PC-9 (cell line): ENCODE data around the gene FALEC. TPM values are rescaled to one million over a fixed set of nuclear protein-coding genes. Genes with fewer than 3 reads are reported as not detected.

ENCODE experiments used
- BruUV-seq: library from RNA; stranded (reverse); fragments of 400-500 nt; replicated peaks from 2 replicates; lab custom pipeline; 2021; lab: Mats Ljungman, UMichigan
- CTCF ChIA-PET: fragments of 300-600 bp; sonication (Branson Sonifier 250); formaldehyde crosslinking; loops from one replicate; lab custom pipeline; 2022; ENCODE audit warnings: antibody characterized with exemption; lab: Charles Lee
- POLR2A ChIA-PET: fragments of 300-600 bp; sonication (Branson Sonifier 250); formaldehyde crosslinking; loops from one replicate; lab custom pipeline; 2022; ENCODE audit warnings: antibody characterized with exemption; ENCODE audit not compliant: unreplicated experiment; lab: Charles Lee
- DNase-seq, 2 experiments: peaks; one replicate each; pipeline versions ENCODE4 v3.0.0 to v3.0.0-alpha.2; 2015 to 2022; ENCODE audit warnings: mixed read lengths in 1 of 2
- H2AFZ ChIP-seq: fragments of 200-600 bp; sonication (generic); 2 replicates; pipeline ENCODE4 v1.8.1; 2017; ENCODE audit warnings: antibody characterized with exemption
- H3F3A ChIP-seq: fragments of 200-600 bp; sonication (generic); 2 replicates; pipeline ENCODE4 v1.8.1; 2017; ENCODE audit warnings: antibody characterized with exemption, mild to moderate bottlenecking, low read depth; ENCODE audit not compliant: insufficient read depth
- H3K27ac ChIP-seq: fragments of 200-600 bp; sonication (generic); 2 replicates; pipeline ENCODE4 v1.6.1; 2016; ENCODE audit warnings: mixed run types
- H3K27me3 ChIP-seq: fragments of 200-600 bp; sonication (generic); 2 replicates; pipeline ENCODE4 v1.6.1; 2016; ENCODE audit warnings: low read depth, mixed run types; ENCODE audit not compliant: insufficient read depth
- H3K36me3 ChIP-seq: fragments of 200-600 bp; sonication (generic); 2 replicates; pipeline ENCODE4 v1.6.1; 2016; ENCODE audit warnings: low read depth, mixed run types
- H3K4me1 ChIP-seq: fragments of 200-600 bp; sonication (generic); replicated peaks from 2 replicates; pipeline ENCODE4 v1.6.1; 2016; ENCODE audit warnings: mixed run types; ENCODE audit not compliant: insufficient read depth
- H3K4me2 ChIP-seq: fragments of 200-600 bp; sonication (generic); 2 replicates; pipeline ENCODE4 v1.6.1; 2017; ENCODE audit warnings: mixed run types
- H3K4me3 ChIP-seq: fragments of 200-600 bp; sonication (generic); 2 replicates; pipeline ENCODE4 v1.6.1; 2016; ENCODE audit warnings: mixed run types
- H3K79me2 ChIP-seq: fragments of 200-600 bp; sonication (generic); 2 replicates; pipeline ENCODE4 v1.6.1; 2017; ENCODE audit warnings: low read depth, mixed run types
- H3K9me2 ChIP-seq: fragments of 200-600 bp; sonication (generic); 2 replicates; pipeline ENCODE4 v1.8.1; 2017; ENCODE audit warnings: mild to moderate bottlenecking; ENCODE audit not compliant: insufficient read depth
- H3K9me3 ChIP-seq: fragments of 200-600 bp; sonication (generic); 2 replicates; pipeline ENCODE4 v1.8.1; 2016; ENCODE audit warnings: low read depth; ENCODE audit not compliant: insufficient read depth
- H4K20me1 ChIP-seq: fragments of 200-600 bp; sonication (generic); 2 replicates; pipeline ENCODE4 v1.8.1; 2017; ENCODE audit not compliant: insufficient read depth
- EZH2 ChIP-seq: fragments of 200-600 bp; sonication (generic); IDR thresholded peaks from 2 replicates; pipeline ENCODE4 v1.8.0; 2017; ENCODE audit warnings: antibody characterized with exemption, low read depth
- intact Hi-C: fragments of 100-400 bp; cut with micrococcal nuclease; formaldehyde crosslinking; loops from one replicate; pipeline ENCODE4 v1.10.0; 2022; ENCODE audit not compliant: unreplicated experiment
- total RNA-seq: library from RNA; stranded (reverse); gene quantifications from 2 replicates; pipeline ENCODE4 v1.2.3, GENCODE V29; 2021
- TF ChIP-seq, protein P1 (sequence below): fragments of 200-600 bp; sonication (generic); conservative IDR thresholded peaks from 2 replicates; pipeline ENCODE4 v1.6.1; 2017; ENCODE audit warnings: mixed run types, antibody characterized with exemption, mild to moderate bottlenecking, moderate library complexity

Gene FALEC
- total RNA-seq, 1 experiment from 2014 or later = 0.94 TPM

GRCh38 chr1:150516616-150517015, 1.1 kb downstream of the FALEC start:
- no peaks in the 10 kb centered on the region for H3K36me3 ChIP-seq
- no peaks in the 10 kb centered on the region for H4K20me1 ChIP-seq
- peaks cover 9% of the 10 kb centered on the region for H3F3A ChIP-seq
- H3K27me3 ChIP-seq = no peaks in the 10 kb centered on the region
- no peak overlapping the region for H3K27ac ChIP-seq
- ChIA-PET POLR2A (interaction anchor here (0.6 to 1.3 kb wide), 4 partner anchors 9 to 322 kb away, joined by 3 to 29 read pairs (median 8); partner anchors contain the start of gene ECM1), CTCF (interaction anchor here (0.6 to 1.1 kb wide), 4 partner anchors 13 to 265 kb away, joined by 3 to 6 read pairs (median 6); no protein-coding TSS in a partner anchor)
- H3K4me2 ChIP-seq = peak overlapping the region; percentile 87
- BruUV-seq = no TSS peak
- H3K9me2 ChIP-seq = no peaks in the 10 kb centered on the region
- DNase-seq = no peak
- no peaks in the 10 kb centered on the region for H3K79me2 ChIP-seq
- no peaks in the 10 kb centered on the region for H3K9me3 ChIP-seq
- H2AFZ ChIP-seq = peak overlapping the region; percentile 84; the same call in 1 of the 2 replicates
- peak overlapping the region; percentile 70 for H3K4me3 ChIP-seq
- TF ChIP-seq EZH2 = no peak
- TF ChIP-seq, protein P1, sequence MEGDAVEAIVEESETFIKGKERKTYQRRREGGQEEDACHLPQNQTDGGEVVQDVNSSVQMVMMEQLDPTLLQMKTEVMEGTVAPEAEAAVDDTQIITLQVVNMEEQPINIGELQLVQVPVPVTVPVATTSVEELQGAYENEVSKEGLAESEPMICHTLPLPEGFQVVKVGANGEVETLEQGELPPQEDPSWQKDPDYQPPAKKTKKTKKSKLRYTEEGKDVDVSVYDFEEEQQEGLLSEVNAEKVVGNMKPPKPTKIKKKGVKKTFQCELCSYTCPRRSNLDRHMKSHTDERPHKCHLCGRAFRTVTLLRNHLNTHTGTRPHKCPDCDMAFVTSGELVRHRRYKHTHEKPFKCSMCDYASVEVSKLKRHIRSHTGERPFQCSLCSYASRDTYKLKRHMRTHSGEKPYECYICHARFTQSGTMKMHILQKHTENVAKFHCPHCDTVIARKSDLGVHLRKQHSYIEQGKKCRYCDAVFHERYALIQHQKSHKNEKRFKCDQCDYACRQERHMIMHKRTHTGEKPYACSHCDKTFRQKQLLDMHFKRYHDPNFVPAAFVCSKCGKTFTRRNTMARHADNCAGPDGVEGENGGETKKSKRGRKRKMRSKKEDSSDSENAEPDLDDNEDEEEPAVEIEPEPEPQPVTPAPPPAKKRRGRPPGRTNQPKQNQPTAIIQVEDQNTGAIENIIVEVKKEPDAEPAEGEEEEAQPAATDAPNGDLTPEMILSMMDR = no peak
- intact Hi-C loops = no loop called here
- peaks cover 22% of the 10 kb centered on the region for H3K4me1 ChIP-seq

DNA sequence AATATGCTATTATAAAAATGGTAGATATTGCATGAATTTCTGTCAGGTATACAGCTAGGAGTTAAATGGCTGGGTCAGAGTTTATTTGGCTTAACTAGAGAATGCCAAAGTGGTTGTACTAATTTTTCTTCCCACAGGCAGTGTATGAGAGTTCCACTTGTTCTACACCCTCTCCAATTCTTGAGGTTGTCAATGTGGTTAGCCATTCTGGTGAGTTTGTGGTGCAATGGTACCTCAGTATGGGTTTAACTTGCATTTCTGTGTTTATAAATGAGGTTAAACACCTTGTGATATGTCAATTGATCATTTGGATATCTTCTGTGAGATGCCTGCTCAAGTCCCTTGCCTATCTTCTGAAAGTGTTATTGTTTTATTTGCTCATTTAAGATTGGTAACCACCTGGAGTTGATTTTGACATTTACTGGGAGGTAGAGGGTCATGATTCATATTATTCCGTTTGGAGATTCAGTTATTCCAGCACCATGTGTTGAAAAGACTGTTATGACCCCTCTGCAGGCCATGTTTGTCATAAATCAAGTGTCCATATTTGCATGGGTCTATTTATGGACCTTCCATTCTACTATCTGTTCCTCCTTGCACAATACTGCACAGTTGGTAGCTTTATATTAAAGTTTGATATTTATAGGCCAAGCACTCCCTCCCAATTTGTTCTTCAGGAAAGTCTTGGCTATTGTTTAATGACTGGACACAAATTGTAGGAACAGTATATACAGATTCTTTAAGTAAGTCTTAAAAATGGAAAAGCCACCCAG, 5.8 kb downstream of the FALEC start:
- Histone ChIP-seq H2AFZ (no peak overlapping the region), H3K9me3 (no peaks in the 10 kb centered on the region), H3K4me1 (peaks cover 5% of the 10 kb centered on the region; the same call in 1 of the 2 replicates), H3F3A (peaks cover 7% of the 10 kb centered on the region), H3K4me2 (no peak overlapping the region), H3K79me2 (no peaks in the 10 kb centered on the region), H3K27me3 (no peaks in the 10 kb centered on the region), H3K36me3 (no peaks in the 10 kb centered on the region), H3K4me3 (no peak overlapping the region), H4K20me1 (no peaks in the 10 kb centered on the region), H3K9me2 (no peaks in the 10 kb centered on the region), H3K27ac (no peak overlapping the region)
- POLR2A ChIA-PET = interaction anchor here (0.5 kb wide), 2 partner anchors 9 to 200 kb away, joined by 3 to 6 read pairs; no protein-coding TSS in a partner anchor
- CTCF ChIA-PET = no interaction called here
- TF ChIP-seq, protein P1 = no peak
- TF ChIP-seq EZH2 = no peak
- no peak for DNase-seq
- no TSS peak for BruUV-seq
- intact Hi-C loops = no loop called here

DNA sequence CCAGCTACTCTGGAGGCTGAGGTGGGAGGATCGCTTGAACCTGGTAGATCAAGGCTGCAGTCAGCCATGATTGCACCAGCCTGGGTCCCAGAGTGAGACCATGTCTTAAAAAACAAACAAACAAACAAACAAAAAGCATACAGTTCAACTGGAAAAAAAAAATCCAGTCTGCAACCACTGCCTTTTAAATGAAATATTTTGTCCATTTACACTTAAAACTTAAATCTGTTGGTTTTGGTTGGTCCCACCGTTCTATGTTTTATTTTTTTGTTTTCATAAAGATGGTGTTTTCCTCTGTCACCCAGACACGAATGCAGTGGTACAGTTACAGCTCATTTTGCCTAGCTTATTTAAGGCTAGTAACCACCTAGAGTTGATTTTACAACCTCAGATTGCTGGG, 9.8 kb downstream of the FALEC start:
- no peak for DNase-seq
- intact Hi-C loops = no loop called here
- TF ChIP-seq, protein P1 = no peak
- TF ChIP-seq EZH2 = no peak
- CTCF ChIA-PET = interaction anchor here (0.6 kb wide), 2 partner anchors 128 to 230 kb away, joined by 5 to 6 read pairs; no protein-coding TSS in a partner anchor
- no peak overlapping the region for H3K4me3 ChIP-seq
- no peaks in the 10 kb centered on the region for H3K36me3 ChIP-seq
- BruUV-seq = no TSS peak
- H3K9me2 ChIP-seq = no peaks in the 10 kb centered on the region
- no peak overlapping the region for H3K27ac ChIP-seq
- no peaks in the 10 kb centered on the region for H3K79me2 ChIP-seq
- POLR2A ChIA-PET = no interaction called here
- no peaks in the 10 kb centered on the region for H3K4me1 ChIP-seq
- H4K20me1 ChIP-seq = no peaks in the 10 kb centered on the region
- no peaks in the 10 kb centered on the region for H3K27me3 ChIP-seq
- no peak overlapping the region for H2AFZ ChIP-seq
- H3K4me2 ChIP-seq = no peak overlapping the region
- no peaks in the 10 kb centered on the region; the same call in 1 of the 2 replicates for H3F3A ChIP-seq
- H3K9me3 ChIP-seq = no peaks in the 10 kb centered on the region
